ENCODE measurements around the gene GEMIN8. TPM values are rescaled to one million over a fixed set of nuclear protein-coding genes. Genes with fewer than 3 reads are reported as not detected.

GEMIN8 gene
- total RNA-seq, 8 experiments from 2014 or later = 7.5 to 25.0 (median 10.2) TPM

- ATAC-seq (replicated peaks in 6 of 8) = no peak
- Histone ChIP-seq H3K4me3 (no peak overlapping the region), H3K27ac (no peak overlapping the region), H3K4me1 (replicated peaks in 1 of 2) (no peaks in the 10 kb centered on the region)
- WGBS, 10 experiments = 100% methylated on average over 1 to 2 of the region's 4 CpGs; no CpG with 5 or more reads in 8 of the 10 experiments
- in situ Hi-C loops (cut with MboI; ENCODE audit: low pct_unique_long_range_greater_than_20kb in 2 of 9, low sequenced_read_pairs in 9 of 9, unreplicated experiment in 9 of 9) = no loop called here
These were observed 15.2 kb downstream of the GEMIN8 start for GRCh38 chrX:14014526-14014925.

- no peak for ATAC-seq (replicated peaks in 6 of 8)
- no peak overlapping the region for H3K4me3 ChIP-seq
- no peak overlapping the region for H3K27ac ChIP-seq
- H3K4me1 ChIP-seq (replicated peaks in 1 of 2) = no peaks in the 10 kb centered on the region
- 0 to 92% (median 44%) methylated on average over 2 to 4 of the region's 4 CpGs; no CpG with 5 or more reads in 6 of the 10 experiments for WGBS, 10 experiments
- in situ Hi-C loops (cut with MboI; ENCODE audit: low pct_unique_long_range_greater_than_20kb in 2 of 9, low sequenced_read_pairs in 9 of 9, unreplicated experiment in 9 of 9) = no loop called here
These were observed 16.6 kb downstream of the GEMIN8 start for GRCh38 chrX:14013054-14013453.

GRCh38 chrX:14010566-14010965, 19.1 kb downstream of the GEMIN8 start:
- WGBS, 10 experiments = 68 to 100% (median 85%) methylated on average over 1 to 3 of the region's 3 CpGs; no CpG with 5 or more reads in 5 of the 10 experiments
- H3K4me1 ChIP-seq (replicated peaks in 1 of 2) = peaks cover 0 to 2% of the 10 kb centered on the region in 2 donors
- no peak overlapping the region for H3K27ac ChIP-seq
- in situ Hi-C loops (cut with MboI; ENCODE audit: low pct_unique_long_range_greater_than_20kb in 2 of 9, low sequenced_read_pairs in 9 of 9, unreplicated experiment in 9 of 9) = no loop called here
- no peak overlapping the region for H3K4me3 ChIP-seq
- ATAC-seq (replicated peaks in 6 of 8) = peak in 1 of 8 experiments; percentile 23

GRCh38 chrX:14006540-14006939, 23.2 kb downstream of the GEMIN8 start:
- in situ Hi-C loops (cut with MboI; ENCODE audit: low pct_unique_long_range_greater_than_20kb in 2 of 9, low sequenced_read_pairs in 9 of 9, unreplicated experiment in 9 of 9) = no loop called here
- WGBS, 10 experiments = 35 to 100% (median 60%) methylated on average over 1 to 5 of the region's 10 CpGs; no CpG with 5 or more reads in 3 of the 10 experiments
- ATAC-seq (replicated peaks in 6 of 8) = peak in 1 of 8 experiments; percentile 20
- Histone ChIP-seq H3K4me3 (no peak overlapping the region), H3K27ac (peak overlapping the region; percentile 20 to 55), H3K4me1 (replicated peaks in 1 of 2) (peaks cover 0 to 2% of the 10 kb centered on the region in 2 donors)

GRCh38 chrX:14003876-14004425, 25.7 kb downstream of the GEMIN8 start:
- Histone ChIP-seq H3K27ac (no peak overlapping the region), H3K4me3 (no peak overlapping the region), H3K4me1 (replicated peaks in 1 of 2) (peaks cover 0 to 2% of the 10 kb centered on the region in 2 donors)
- in situ Hi-C loops (cut with MboI; ENCODE audit: low pct_unique_long_range_greater_than_20kb in 2 of 9, low sequenced_read_pairs in 9 of 9, unreplicated experiment in 9 of 9) = no loop called here
- 83% methylated on average over 2 of the region's 2 CpGs; no CpG with 5 or more reads in 9 of the 10 experiments for WGBS, 10 experiments
- no peak for ATAC-seq (replicated peaks in 6 of 8)

- 60 to 100% (median 90%) methylated on average over 1 to 2 of the region's 4 CpGs; no CpG with 5 or more reads in 7 of the 10 experiments for WGBS, 10 experiments
- H3K4me1 ChIP-seq (replicated peaks in 1 of 2) = peaks cover 0 to 2% of the 10 kb centered on the region in 2 donors
- in situ Hi-C loops (cut with MboI; ENCODE audit: low pct_unique_long_range_greater_than_20kb in 2 of 9, low sequenced_read_pairs in 9 of 9, unreplicated experiment in 9 of 9) = no loop called here
- ATAC-seq (replicated peaks in 6 of 8) = no peak
- H3K27ac ChIP-seq = no peak overlapping the region
- H3K4me3 ChIP-seq = no peak overlapping the region
These were observed 26.7 kb downstream of the GEMIN8 start for GRCh38 chrX:14003028-14003427.

- no peak overlapping the region for H3K27ac ChIP-seq
- in situ Hi-C loops (cut with MboI; ENCODE audit: low pct_unique_long_range_greater_than_20kb in 2 of 9, low sequenced_read_pairs in 9 of 9, unreplicated experiment in 9 of 9) = no loop called here
- 17 to 100% (median 76%) methylated on average over 1 to 4 of the region's 6 CpGs; no CpG with 5 or more reads in 4 of the 10 experiments for WGBS, 10 experiments
- no peak for ATAC-seq (replicated peaks in 6 of 8)
- no peak overlapping the region for H3K4me3 ChIP-seq
- H3K4me1 ChIP-seq (replicated peaks in 1 of 2) = no peaks in the 10 kb centered on the region
These were observed 33.0 kb downstream of the GEMIN8 start for GRCh38 chrX:13996650-13997049.

GRCh38 chrX:13994536-13995080, 35.1 kb downstream of the GEMIN8 start:
- Histone ChIP-seq H3K4me1 (replicated peaks in 1 of 2) (peaks cover 0 to 3% of the 10 kb centered on the region in 2 donors), H3K27ac (no peak overlapping the region), H3K4me3 (no peak overlapping the region)
- 0 to 100% (median 81%) methylated on average over 1 to 3 of the region's 3 CpGs; no CpG with 5 or more reads in 5 of the 10 experiments for WGBS, 10 experiments
- ATAC-seq (replicated peaks in 6 of 8) = no peak
- in situ Hi-C loops (cut with MboI; ENCODE audit: low pct_unique_long_range_greater_than_20kb in 2 of 9, low sequenced_read_pairs in 9 of 9, unreplicated experiment in 9 of 9) = no loop called here

GRCh38 chrX:13994104-13994503, 35.6 kb downstream of the GEMIN8 start:
- in situ Hi-C loops (cut with MboI; ENCODE audit: low pct_unique_long_range_greater_than_20kb in 2 of 9, low sequenced_read_pairs in 9 of 9, unreplicated experiment in 9 of 9) = no loop called here
- H3K4me1 ChIP-seq (replicated peaks in 1 of 2) = peaks cover 0 to 3% of the 10 kb centered on the region in 2 donors
- H3K4me3 ChIP-seq = no peak overlapping the region
- H3K27ac ChIP-seq = no peak overlapping the region
- 0 to 90% (median 70%) methylated on average over 1 to 6 of the region's 7 CpGs; no CpG with 5 or more reads in 3 of the 10 experiments for WGBS, 10 experiments
- ATAC-seq (replicated peaks in 6 of 8) = no peak

GRCh38 chrX:13990126-13990800, 39.4 kb downstream of the GEMIN8 start:
- Histone ChIP-seq H3K27ac (no peak overlapping the region), H3K4me1 (replicated peaks in 1 of 2) (peaks cover 0 to 3% of the 10 kb centered on the region in 2 donors), H3K4me3 (no peak overlapping the region)
- in situ Hi-C loops (cut with MboI; ENCODE audit: low pct_unique_long_range_greater_than_20kb in 2 of 9, low sequenced_read_pairs in 9 of 9, unreplicated experiment in 9 of 9) = no loop called here
- ATAC-seq (replicated peaks in 6 of 8) = peak in 5 of 8 experiments; percentile 25 to 93 (median 30)
- 35 to 84% (median 40%) methylated on average over 1 to 2 of the region's 3 CpGs; no CpG with 5 or more reads in 7 of the 10 experiments for WGBS, 10 experiments

- 0 to 91% (median 43%) methylated on average over 1 of the region's 1 CpG; no CpG with 5 or more reads in 5 of the 10 experiments for WGBS, 10 experiments
- Histone ChIP-seq H3K4me3 (no peak overlapping the region), H3K4me1 (replicated peaks in 1 of 2) (peaks cover 0 to 3% of the 10 kb centered on the region in 2 donors), H3K27ac (no peak overlapping the region)
- ATAC-seq (replicated peaks in 6 of 8) = no peak
- in situ Hi-C loops (cut with MboI; ENCODE audit: low pct_unique_long_range_greater_than_20kb in 2 of 9, low sequenced_read_pairs in 9 of 9, unreplicated experiment in 9 of 9) = no loop called here
These were observed 43.8 kb downstream of the GEMIN8 start for GRCh38 chrX:13985697-13986435.

GRCh38 chrX:13983734-13984133, 46.0 kb downstream of the GEMIN8 start:
- in situ Hi-C loops (cut with MboI; ENCODE audit: low pct_unique_long_range_greater_than_20kb in 2 of 9, low sequenced_read_pairs in 9 of 9, unreplicated experiment in 9 of 9) = no loop called here
- no peaks in the 10 kb centered on the region for H3K4me1 ChIP-seq (replicated peaks in 1 of 2)
- H3K27ac ChIP-seq = no peak overlapping the region
- no peak overlapping the region for H3K4me3 ChIP-seq
- ATAC-seq (replicated peaks in 6 of 8) = no peak
- 0 to 100% (median 80%) methylated on average over 1 to 3 of the region's 3 CpGs; no CpG with 5 or more reads in 2 of the 10 experiments for WGBS, 10 experiments

- Histone ChIP-seq H3K27ac (no peak overlapping the region), H3K4me1 (replicated peaks in 1 of 2) (no peaks in the 10 kb centered on the region), H3K4me3 (no peak overlapping the region)
- in situ Hi-C loops (cut with MboI; ENCODE audit: low pct_unique_long_range_greater_than_20kb in 2 of 9, low sequenced_read_pairs in 9 of 9, unreplicated experiment in 9 of 9) = no loop called here
- peak in 1 of 8 experiments; percentile 47 for ATAC-seq (replicated peaks in 6 of 8)
- 56 to 100% (median 85%) methylated on average over 1 to 4 of the region's 4 CpGs; no CpG with 5 or more reads in 7 of the 10 experiments for WGBS, 10 experiments
These were observed 61.5 kb downstream of the GEMIN8 start for GRCh38 chrX:13968198-13968597.

Data from motor neuron (in vitro differentiated cells).